ENCODE measurements around the gene TM9SF2. TPM values are rescaled to one million over a fixed set of nuclear protein-coding genes. Genes with fewer than 3 reads are reported as not detected.

The TM9SF2 gene
- total RNA-seq, 1 experiment from 2014 or later = 84.0 TPM

GRCh38 chr13:99587893-99588606 is 86.8 kb downstream of the TM9SF2 start (continued):
- no peak for TF ChIP-seq GTF2I (CRISPR knock-in tag; conservative IDR thresholded peaks at IDR 0.05)

DNA sequence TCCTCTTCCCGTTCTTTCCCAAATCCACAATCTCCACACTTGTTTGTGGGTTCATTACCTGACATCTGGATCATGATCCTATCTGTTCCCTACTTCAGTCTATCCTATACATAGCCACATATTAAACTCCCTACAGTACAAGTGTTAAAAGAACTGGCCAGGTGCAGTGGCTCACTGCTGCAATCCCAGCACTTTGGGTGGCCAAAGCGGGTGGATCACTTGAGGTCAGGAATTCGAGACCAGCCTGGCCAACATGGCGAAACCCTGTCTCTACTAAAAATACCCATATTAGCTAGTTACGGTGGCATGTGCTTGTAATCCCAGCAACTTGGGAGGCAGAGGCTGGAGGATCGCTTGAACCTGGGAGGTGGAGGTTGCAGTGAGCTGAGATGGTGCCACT is 88.3 kb downstream of the TM9SF2 start:
- ATAC-seq = no peak
- Mint-ChIP-seq H3K9me3 (no peaks in the 10 kb centered on the region), H3K27ac (no peak overlapping the region), H3K4me1 (no peaks in the 10 kb centered on the region), H3K4me3 (no peak overlapping the region), H3K27me3 (ENCODE audit: low read depth) (peaks cover 3% of the 10 kb centered on the region; the same call in 1 of the 2 replicates), H3K36me3 (no peaks in the 10 kb centered on the region)
- POLR2A ChIA-PET = no interaction called here
- TF ChIP-seq, protein P1, sequence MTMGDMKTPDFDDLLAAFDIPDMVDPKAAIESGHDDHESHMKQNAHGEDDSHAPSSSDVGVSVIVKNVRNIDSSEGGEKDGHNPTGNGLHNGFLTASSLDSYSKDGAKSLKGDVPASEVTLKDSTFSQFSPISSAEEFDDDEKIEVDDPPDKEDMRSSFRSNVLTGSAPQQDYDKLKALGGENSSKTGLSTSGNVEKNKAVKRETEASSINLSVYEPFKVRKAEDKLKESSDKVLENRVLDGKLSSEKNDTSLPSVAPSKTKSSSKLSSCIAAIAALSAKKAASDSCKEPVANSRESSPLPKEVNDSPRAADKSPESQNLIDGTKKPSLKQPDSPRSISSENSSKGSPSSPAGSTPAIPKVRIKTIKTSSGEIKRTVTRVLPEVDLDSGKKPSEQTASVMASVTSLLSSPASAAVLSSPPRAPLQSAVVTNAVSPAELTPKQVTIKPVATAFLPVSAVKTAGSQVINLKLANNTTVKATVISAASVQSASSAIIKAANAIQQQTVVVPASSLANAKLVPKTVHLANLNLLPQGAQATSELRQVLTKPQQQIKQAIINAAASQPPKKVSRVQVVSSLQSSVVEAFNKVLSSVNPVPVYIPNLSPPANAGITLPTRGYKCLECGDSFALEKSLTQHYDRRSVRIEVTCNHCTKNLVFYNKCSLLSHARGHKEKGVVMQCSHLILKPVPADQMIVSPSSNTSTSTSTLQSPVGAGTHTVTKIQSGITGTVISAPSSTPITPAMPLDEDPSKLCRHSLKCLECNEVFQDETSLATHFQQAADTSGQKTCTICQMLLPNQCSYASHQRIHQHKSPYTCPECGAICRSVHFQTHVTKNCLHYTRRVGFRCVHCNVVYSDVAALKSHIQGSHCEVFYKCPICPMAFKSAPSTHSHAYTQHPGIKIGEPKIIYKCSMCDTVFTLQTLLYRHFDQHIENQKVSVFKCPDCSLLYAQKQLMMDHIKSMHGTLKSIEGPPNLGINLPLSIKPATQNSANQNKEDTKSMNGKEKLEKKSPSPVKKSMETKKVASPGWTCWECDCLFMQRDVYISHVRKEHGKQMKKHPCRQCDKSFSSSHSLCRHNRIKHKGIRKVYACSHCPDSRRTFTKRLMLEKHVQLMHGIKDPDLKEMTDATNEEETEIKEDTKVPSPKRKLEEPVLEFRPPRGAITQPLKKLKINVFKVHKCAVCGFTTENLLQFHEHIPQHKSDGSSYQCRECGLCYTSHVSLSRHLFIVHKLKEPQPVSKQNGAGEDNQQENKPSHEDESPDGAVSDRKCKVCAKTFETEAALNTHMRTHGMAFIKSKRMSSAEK (CRISPR knock-in tag; IDR thresholded peaks at IDR 0.05; ENCODE audit: borderline replicate concordance) = no peak
- TF ChIP-seq, protein P2, sequence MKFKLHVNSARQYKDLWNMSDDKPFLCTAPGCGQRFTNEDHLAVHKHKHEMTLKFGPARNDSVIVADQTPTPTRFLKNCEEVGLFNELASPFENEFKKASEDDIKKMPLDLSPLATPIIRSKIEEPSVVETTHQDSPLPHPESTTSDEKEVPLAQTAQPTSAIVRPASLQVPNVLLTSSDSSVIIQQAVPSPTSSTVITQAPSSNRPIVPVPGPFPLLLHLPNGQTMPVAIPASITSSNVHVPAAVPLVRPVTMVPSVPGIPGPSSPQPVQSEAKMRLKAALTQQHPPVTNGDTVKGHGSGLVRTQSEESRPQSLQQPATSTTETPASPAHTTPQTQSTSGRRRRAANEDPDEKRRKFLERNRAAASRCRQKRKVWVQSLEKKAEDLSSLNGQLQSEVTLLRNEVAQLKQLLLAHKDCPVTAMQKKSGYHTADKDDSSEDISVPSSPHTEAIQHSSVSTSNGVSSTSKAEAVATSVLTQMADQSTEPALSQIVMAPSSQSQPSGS (CRISPR knock-in tag; IDR thresholded peaks at IDR 0.05; ENCODE audit: borderline replicate concordance, low read depth) = no peak
- no peak for TF ChIP-seq ZNF138 (CRISPR knock-in tag; conservative IDR thresholded peaks at IDR 0.05)
- no peak for TF ChIP-seq FOXK1 (CRISPR knock-in tag; IDR thresholded peaks at IDR 0.05)
- TF ChIP-seq CBFB (CRISPR knock-in tag; IDR thresholded peaks at IDR 0.05; ENCODE audit: low read depth) = no peak
- no peak for TF ChIP-seq ZNF423 (CRISPR knock-in tag; IDR thresholded peaks at IDR 0.05)
- TF ChIP-seq MYBL2 (CRISPR knock-in tag; IDR thresholded peaks at IDR 0.05) = no peak
- no peak for TF ChIP-seq TP53 (CRISPR knock-in tag; IDR thresholded peaks at IDR 0.05)
- no peak for TF ChIP-seq USF1 (CRISPR knock-in tag; IDR thresholded peaks at IDR 0.05)
- no peak for TF ChIP-seq ZBTB21 (CRISPR knock-in tag; IDR thresholded peaks at IDR 0.05; ENCODE audit: borderline replicate concordance)
- TF ChIP-seq NFATC4 (CRISPR knock-in tag; IDR thresholded peaks at IDR 0.05) = no peak
- TF ChIP-seq GABPB1 (CRISPR knock-in tag; IDR thresholded peaks at IDR 0.05) = no peak
- TF ChIP-seq, protein P3, sequence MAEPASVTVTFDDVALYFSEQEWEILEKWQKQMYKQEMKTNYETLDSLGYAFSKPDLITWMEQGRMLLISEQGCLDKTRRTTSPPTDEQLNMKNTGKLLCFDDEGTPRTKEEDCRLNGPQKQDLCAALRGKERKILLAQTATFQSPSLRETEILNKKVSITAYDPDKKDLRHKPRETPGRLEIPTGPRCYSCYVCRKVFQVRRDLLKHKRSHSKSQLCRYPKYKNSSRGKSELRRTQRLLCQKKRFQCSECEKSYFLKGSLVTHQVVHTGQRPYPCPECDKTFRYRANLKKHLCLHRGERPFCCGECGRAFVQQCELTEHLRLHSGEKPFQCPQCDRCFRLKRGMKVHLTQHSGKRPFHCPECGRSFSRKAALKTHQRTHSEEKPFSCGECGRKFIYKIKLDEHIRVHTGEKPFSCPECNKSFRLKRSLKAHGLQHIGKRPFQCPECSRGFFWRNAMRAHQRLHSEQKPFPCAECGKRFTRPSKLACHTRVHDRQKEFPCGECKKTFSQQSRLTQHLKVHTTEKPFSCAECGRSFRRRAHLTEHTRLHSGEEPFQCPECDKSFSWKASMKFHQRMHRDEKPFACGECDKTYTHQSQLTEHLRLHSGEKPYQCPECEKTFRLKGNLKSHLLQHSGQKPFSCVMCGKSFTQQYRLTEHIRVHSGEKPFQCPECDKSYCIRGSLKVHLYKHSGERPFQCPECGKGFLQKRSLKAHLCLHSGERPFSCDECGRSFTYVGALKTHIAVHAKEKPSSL (CRISPR knock-in tag; conservative IDR thresholded peaks at IDR 0.05) = no peak
- no peak for TF ChIP-seq ZNF317 (CRISPR knock-in tag; IDR thresholded peaks at IDR 0.05; ENCODE audit: borderline replicate concordance, low read depth)
- no peak for TF ChIP-seq HMGXB4 (CRISPR knock-in tag; IDR thresholded peaks at IDR 0.05)
- TF ChIP-seq, protein P4, sequence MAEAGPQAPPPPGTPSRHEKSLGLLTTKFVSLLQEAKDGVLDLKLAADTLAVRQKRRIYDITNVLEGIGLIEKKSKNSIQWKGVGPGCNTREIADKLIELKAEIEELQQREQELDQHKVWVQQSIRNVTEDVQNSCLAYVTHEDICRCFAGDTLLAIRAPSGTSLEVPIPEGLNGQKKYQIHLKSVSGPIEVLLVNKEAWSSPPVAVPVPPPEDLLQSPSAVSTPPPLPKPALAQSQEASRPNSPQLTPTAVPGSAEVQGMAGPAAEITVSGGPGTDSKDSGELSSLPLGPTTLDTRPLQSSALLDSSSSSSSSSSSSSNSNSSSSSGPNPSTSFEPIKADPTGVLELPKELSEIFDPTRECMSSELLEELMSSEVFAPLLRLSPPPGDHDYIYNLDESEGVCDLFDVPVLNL (CRISPR knock-in tag; IDR thresholded peaks at IDR 0.05; ENCODE audit: borderline replicate concordance, low read depth) = no peak
- no peak for TF ChIP-seq MLX (CRISPR knock-in tag; IDR thresholded peaks at IDR 0.05)
- TF ChIP-seq PRRX2 (CRISPR knock-in tag; IDR thresholded peaks at IDR 0.05) = no peak
- DNase-seq (ENCODE audit: low spot score) = no peak
- CTCF ChIA-PET = interaction anchor here (0.6 to 1.1 kb wide), 2 partner anchors 11 kb away, joined by 3 to 7 read pairs; no protein-coding TSS in a partner anchor

All from WTC11 (cell line).